IMR-90 (cell line): ENCODE measurements around the gene CARD14. TPM values are rescaled to one million over a fixed set of nuclear protein-coding genes. Genes with fewer than 3 reads are reported as not detected.

ENCODE experiments used
- ATAC-seq: fragments of 200-7000 bp; cut with Tn5 transposase; 2 replicates; pipeline ENCODE4 v1.9.1; 2020; ENCODE audit warnings: low read depth, mild to moderate bottlenecking, moderate library complexity
- BruUV-seq: library from RNA; stranded (reverse); fragments of 400-500 nt; replicated peaks from 2 replicates; lab custom pipeline; 2021; lab: Mats Ljungman, UMichigan
- CTCF ChIA-PET: fragments of 300-600 bp; formaldehyde crosslinking; extraction: SDS; loops from one replicate; lab custom pipeline; 2021; ENCODE audit warnings: antibody characterized with exemption; lab: Yijun Ruan, JAX
- POLR2A ChIA-PET: fragments of 300-600 bp; sonication (Branson Sonifier 250); formaldehyde crosslinking; loops from one replicate; lab custom pipeline; 2022; ENCODE audit warnings: antibody characterized with exemption; ENCODE audit not compliant: unreplicated experiment; lab: Charles Lee
- DNase-seq: peaks from one replicate; pipeline ENCODE4 v3.0.0; 2013
- H2AFZ ChIP-seq: replicated peaks from 2 replicates; pipeline ENCODE3; 2013; ENCODE audit warnings: low read length, mild to moderate bottlenecking; ENCODE audit not compliant: poor library complexity
- H2AK5ac ChIP-seq: 2 replicates; pipeline ENCODE4 v1.6.1; 2013; ENCODE audit warnings: low read depth, low read length, inconsistent platforms
- H2AK9ac ChIP-seq: replicated peaks from 2 replicates; pipeline ENCODE3; 2013; ENCODE audit warnings: mild to moderate bottlenecking, low read depth, low read length, moderate library complexity; ENCODE audit not compliant: poor library complexity
- H2BK120ac ChIP-seq: 2 replicates; pipeline ENCODE4 v1.6.1; 2013; ENCODE audit warnings: low read depth, low read length, inconsistent platforms
- H2BK15ac ChIP-seq: 3 replicates; pipeline ENCODE4 v1.6.1; 2013; ENCODE audit warnings: low read depth, low read length, inconsistent platforms
- H2BK20ac ChIP-seq: 2 replicates; pipeline ENCODE4 v1.6.1; 2013; ENCODE audit warnings: low read depth, mild to moderate bottlenecking, inconsistent platforms, low read length, moderate library complexity
- H2BK5ac ChIP-seq: 2 replicates; pipeline ENCODE4 v1.6.1; 2013; ENCODE audit warnings: mild to moderate bottlenecking, low read depth, low read length, inconsistent platforms; ENCODE audit not compliant: poor library complexity, severe bottlenecking
- H3K14ac ChIP-seq: replicated peaks from 2 replicates; pipeline ENCODE4 v1.6.1; 2013; ENCODE audit warnings: low read depth, low read length, inconsistent platforms
- H3K18ac ChIP-seq: 2 replicates; pipeline ENCODE4 v1.6.1; 2013; ENCODE audit warnings: low read depth, low read length, control low read depth
- H3K23ac ChIP-seq: 2 replicates; pipeline ENCODE4 v1.6.1; 2013; ENCODE audit warnings: low read depth, low read length, inconsistent platforms
- H3K27ac ChIP-seq: 2 replicates; pipeline ENCODE4 v1.5.1; 2013; ENCODE audit warnings: mild to moderate bottlenecking, control low read depth, low read length; ENCODE audit not compliant: insufficient read depth
- H3K27me3 ChIP-seq: 2 replicates; pipeline ENCODE4 v1.6.1; 2013; ENCODE audit warnings: low read length; ENCODE audit not compliant: control insufficient read depth, insufficient read depth
- H3K36me3 ChIP-seq: 2 replicates; pipeline ENCODE4 v1.6.1; 2013; ENCODE audit warnings: low read length, mixed read lengths; ENCODE audit not compliant: control insufficient read depth, insufficient read depth
- H3K4ac ChIP-seq: 2 replicates; pipeline ENCODE4 v1.6.1; 2013; ENCODE audit warnings: low read depth, low read length, inconsistent platforms
- H3K4me1 ChIP-seq: 2 replicates; pipeline ENCODE4 v1.6.1; 2013; ENCODE audit warnings: low read length, mixed read lengths; ENCODE audit not compliant: control insufficient read depth, insufficient read depth
- H3K4me2 ChIP-seq: 2 replicates; pipeline ENCODE4 v1.6.1; 2013; ENCODE audit warnings: low read depth, mild to moderate bottlenecking, control low read depth, low read length, moderate library complexity
- H3K4me3 ChIP-seq: 2 replicates; pipeline ENCODE4 v1.5.1; 2013; ENCODE audit warnings: low read depth, mild to moderate bottlenecking, control low read depth, low read length, moderate library complexity; ENCODE audit not compliant: insufficient read depth
- H3K56ac ChIP-seq: 2 replicates; pipeline ENCODE4 v1.6.1; 2013; ENCODE audit warnings: low read length, inconsistent platforms; ENCODE audit not compliant: insufficient read depth; ENCODE audit errors: extremely low read depth
- H3K79me1 ChIP-seq, 2 experiments: 2 replicates each; pipeline ENCODE4 v1.6.1; 2013; ENCODE audit warnings: low read length in 2 of 2, inconsistent platforms in 1 of 2, low read depth in 1 of 2
- H3K9ac ChIP-seq: 2 replicates; pipeline ENCODE4 v1.6.1; 2013; ENCODE audit warnings: low read depth, low read length, control low read depth
- H3K9me1 ChIP-seq: 2 replicates; pipeline ENCODE4 v1.6.1; 2013; ENCODE audit warnings: low read length, inconsistent platforms; ENCODE audit not compliant: insufficient read depth
- H3K9me3 ChIP-seq: 2 replicates; pipeline ENCODE4 v1.6.1; 2013; ENCODE audit warnings: low read length; ENCODE audit not compliant: control insufficient read depth, insufficient read depth
- H4K20me1 ChIP-seq: 2 replicates; pipeline ENCODE4 v1.6.1; 2013; ENCODE audit warnings: low read length, inconsistent platforms; ENCODE audit not compliant: insufficient read depth
- H4K5ac ChIP-seq: 2 replicates; pipeline ENCODE4 v1.6.1; 2013; ENCODE audit warnings: mild to moderate bottlenecking, low read depth, low read length, control low read depth
- H4K8ac ChIP-seq, 2 experiments: 2 replicates each; pipeline ENCODE4 v1.6.1; 2013; ENCODE audit warnings: low read depth in 2 of 2, low read length in 2 of 2, control low read depth in 1 of 2, inconsistent platforms in 1 of 2
- H4K91ac ChIP-seq: 2 replicates; pipeline ENCODE4 v1.6.1; 2013; ENCODE audit warnings: low read depth, low read length, inconsistent platforms; ENCODE audit not compliant: insufficient read depth
- CEBPB ChIP-seq: IDR thresholded peaks from 2 replicates; pipeline ENCODE4 v1.6.1; 2012; ENCODE audit warnings: low read depth, low read length, improper control_type of control experiment
- ELK1 ChIP-seq: fragments of 150-350 bp; IDR thresholded peaks from 2 replicates; pipeline ENCODE4 v1.6.1; 2016; ENCODE audit warnings: low read depth, mild to moderate bottlenecking, low read length, moderate library complexity, borderline replicate concordance
- FOS ChIP-seq: fragments of 150-350 bp; IDR thresholded peaks from 2 replicates; pipeline ENCODE4 v1.6.1; 2016; ENCODE audit warnings: low read depth, low read length
- MAFK ChIP-seq: IDR thresholded peaks from 2 replicates; pipeline ENCODE4 v1.6.1; 2012; ENCODE audit warnings: low read depth, low read length, improper control_type of control experiment
- MAZ ChIP-seq: IDR thresholded peaks from 2 replicates; pipeline ENCODE4 v1.6.1; 2012; ENCODE audit warnings: low read depth, mild to moderate bottlenecking, low read length, improper control_type of control experiment, moderate library complexity, borderline replicate concordance
- MXI1 ChIP-seq: IDR thresholded peaks from 2 replicates; pipeline ENCODE4 v1.6.1; 2012; ENCODE audit warnings: low read depth, mild to moderate bottlenecking, low read length, moderate library complexity, borderline replicate concordance
- RAD21 ChIP-seq: IDR thresholded peaks from 2 replicates; pipeline ENCODE4 v1.6.1; 2012; ENCODE audit warnings: low read length, improper control_type of control experiment
- RFX5 ChIP-seq: IDR thresholded peaks from 2 replicates; pipeline ENCODE4 v1.8.0; 2012; ENCODE audit warnings: low read depth, mild to moderate bottlenecking, low read length, moderate library complexity
- SMC3 ChIP-seq: fragments of 150-350 bp; IDR thresholded peaks from 2 replicates; pipeline ENCODE4 v1.6.1; 2016; ENCODE audit warnings: low read depth, mild to moderate bottlenecking, antibody characterized with exemption, low read length, moderate library complexity
- USF2 ChIP-seq: fragments of 150-350 bp; IDR thresholded peaks from 2 replicates; pipeline ENCODE4 v1.6.1; 2017; ENCODE audit warnings: mild to moderate bottlenecking, antibody characterized with exemption, low read length, low read depth
- WGBS, 2 experiments: methylation state at CpG; one replicate each; pipeline versions ENCODE4 v1.1.5 to v1.1.7; 2013; ENCODE audit warnings: missing lambda C conversion rate in 2 of 2; ENCODE audit not compliant: insufficient read length in 1 of 2; ENCODE audit errors: extremely low coverage in 2 of 2; 5-methylcytosine and 5-hydroxymethylcytosine counted together
- dilution Hi-C: fragments of 300-500 bp; cut with HindIII; formaldehyde crosslinking; loops from one replicate; pipeline ENCODE4 v1.14.3; 2018; ENCODE audit warnings: low sequenced_read_pairs; ENCODE audit not compliant: unreplicated experiment
- in situ Hi-C: fragments of 300-500 bp; cut with MboI; formaldehyde crosslinking; loops from 3 replicates; pipeline ENCODE4 v1.14.3; 2019; ENCODE audit warnings: low sequenced_read_pairs, inconsistent platforms, mixed read lengths
- intact Hi-C: fragments of 100-400 bp; cut with micrococcal nuclease; formaldehyde crosslinking; loops from 2 replicates; pipeline ENCODE4 v1.10.0; 2022
- polyA plus RNA-seq, 3 experiments: library from polyadenylated mRNA; depleted of rRNA; stranded (reverse); fragments of >200 nt; gene quantifications; 2 replicates each; pipeline ENCODE4 v1.2.3, GENCODE V29; 2012; ENCODE audit warnings: low replicate concordance in 1 of 3
- total RNA-seq: library from RNA; depleted of rRNA; stranded (reverse); fragments of >200 nt; gene quantifications from 2 replicates; pipeline ENCODE4 v1.2.3, GENCODE V29; 2012

Gene CARD14
- total and polyA plus RNA-seq, 2 of the 4 experiments (the other 2 are of a cell fraction) = not detected

GRCh38 chr17:80222376-80223141 is 52.7 kb downstream of the CARD14 start:
- no peaks in the 10 kb centered on the region for H3K27me3 ChIP-seq

More at GRCh38 chr17:80222376-80223141, 52.7 kb downstream of the CARD14 start:
- BruUV-seq = no TSS peak
- H3K27ac ChIP-seq = no peak overlapping the region
- no peak overlapping the region for H2AK5ac ChIP-seq
- peaks cover 18% of the 10 kb centered on the region for H4K20me1 ChIP-seq
- 98% methylated on average over 10 of the region's 18 CpGs; no CpG with 5 or more reads in 1 of the 2 experiments for WGBS, 2 experiments
- H2BK15ac ChIP-seq = no peak overlapping the region
- no peak overlapping the region for H2AFZ ChIP-seq
- H3K56ac ChIP-seq = no peak overlapping the region
- H3K4me1 ChIP-seq = peaks cover 6% of the 10 kb centered on the region; the same call in 1 of the 2 replicates
- H4K8ac ChIP-seq = no peak overlapping the region
- no peak overlapping the region for H2BK120ac ChIP-seq
- H3K79me1 ChIP-seq = peaks cover 11 to 53% of the 10 kb centered on the region in 2 experiments
- no peak overlapping the region for H3K23ac ChIP-seq
- dilution Hi-C loops = no loop called here
- peaks cover 20% of the 10 kb centered on the region for H3K36me3 ChIP-seq
- ChIA-PET POLR2A (no interaction called here), CTCF (no interaction called here)
- ATAC-seq = no peak
- H3K4me2 ChIP-seq = no peak overlapping the region
- H3K14ac ChIP-seq = no peak overlapping the region
- no peak overlapping the region for H2BK20ac ChIP-seq
- no peak for DNase-seq
- H3K9me3 ChIP-seq = no peaks in the 10 kb centered on the region
- TF ChIP-seq USF2 = no peak
- TF ChIP-seq SMC3 = no peak
- no peak for TF ChIP-seq CEBPB
- TF ChIP-seq RFX5 = no peak
- no peak for TF ChIP-seq MXI1
- no peak for TF ChIP-seq MAFK
- TF ChIP-seq RAD21 = no peak
- TF ChIP-seq ELK1 = no peak
- no peak for TF ChIP-seq FOS
- no peak for TF ChIP-seq MAZ
- no peak overlapping the region for H4K5ac ChIP-seq
- no peak overlapping the region for H3K9ac ChIP-seq
- no peak overlapping the region for H2BK5ac ChIP-seq
- intact Hi-C loops = loop anchor here (5.0 kb wide), 1 partner anchor 40 kb away; the partner anchor contains the start of gene RNF213
- H3K4ac ChIP-seq = no peak overlapping the region
- no peak overlapping the region for H4K91ac ChIP-seq
- H3K4me3 ChIP-seq = no peak overlapping the region
- H3K18ac ChIP-seq = no peak overlapping the region
- H3K9me1 ChIP-seq = peaks cover 20% of the 10 kb centered on the region
- in situ Hi-C loops = no loop called here
- H2AK9ac ChIP-seq = no peak overlapping the region
